ENCODE data around the gene ADAMTS8. TPM values are rescaled to one million over a fixed set of nuclear protein-coding genes. Genes with fewer than 3 reads are reported as not detected.

The ADAMTS8 gene
- total and polyA plus RNA-seq, 10 of the 15 experiments (the other 5 are each of a cell fraction or from before 2014, with no cell fraction given): not detected

DNA sequence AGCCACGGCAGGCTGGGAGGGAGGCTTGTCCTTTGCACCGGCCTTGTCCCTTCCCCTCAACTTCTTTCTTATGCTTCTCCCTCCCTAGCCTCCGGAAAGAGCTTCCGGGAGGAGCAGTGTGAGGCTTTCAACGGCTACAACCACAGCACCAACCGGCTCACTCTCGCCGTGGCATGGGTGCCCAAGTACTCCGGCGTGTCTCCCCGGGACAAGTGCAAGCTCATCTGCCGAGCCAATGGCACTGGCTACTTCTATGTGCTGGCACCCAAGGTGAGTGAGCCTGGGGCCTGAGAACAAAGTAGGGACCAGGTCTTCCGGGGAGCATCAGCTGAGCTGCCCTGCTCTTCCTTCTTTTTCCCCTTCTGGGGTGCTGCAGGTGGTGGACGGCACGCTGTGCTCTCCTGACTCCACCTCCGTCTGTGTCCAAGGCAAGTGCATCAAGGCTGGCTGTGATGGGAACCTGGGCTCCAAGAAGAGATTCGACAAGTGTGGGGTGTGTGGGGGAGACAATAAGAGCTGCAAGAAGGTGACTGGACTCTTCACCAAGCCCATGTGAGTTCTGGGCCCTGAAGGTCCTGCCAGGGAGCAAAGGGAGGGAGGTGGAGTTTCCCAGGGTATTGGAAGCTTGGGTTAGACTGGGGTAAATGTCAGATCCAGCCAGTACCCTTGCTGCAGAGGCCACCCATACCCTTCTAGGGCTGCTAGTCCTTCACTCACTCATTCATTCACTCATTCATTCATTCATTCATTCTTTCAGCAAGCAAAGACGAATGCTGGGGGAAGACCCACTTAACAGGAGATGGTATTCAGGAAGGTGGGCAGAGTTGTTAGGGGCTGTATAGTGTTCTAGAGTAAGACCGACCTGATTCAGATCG, 42.7 kb upstream of the ADAMTS8 start:
- H3K4me3 ChIP-seq: no peak overlapping the region
- intact Hi-C loops (cut with micrococcal nuclease; ENCODE audit: unreplicated experiment) (no loop called here), in situ Hi-C loops (cut with MboI) (no loop called here)
- 0 out of 4 replicates have a peak, but pooled peaks cover 0 to under 1% of the 10 kb centered on the region in 2 experiments for H3K27me3 ChIP-seq (replicated peaks in 1 of 2; ENCODE audit: control insufficient read depth in 2 of 2, insufficient read depth in 2 of 2, low read length in 1 of 2)
- WGBS (ENCODE audit: insufficient coverage, insufficient replicate concordance, low lambda C conversion rate, missing lambda C conversion rate): 38% methylated on average over 16 of the region's 20 CpGs
- H3K9me3 ChIP-seq (replicated peaks; ENCODE audit: control insufficient read depth, insufficient read depth, low read length): no peaks in the 10 kb centered on the region
- DNase-seq (ENCODE audit: low read depth, low spot score) (no peak), ATAC-seq (no peak), FAIRE-seq (no peak)
- ChIA-PET SMC1A (ENCODE audit: uncharacterized antibody, unreplicated experiment) (no interaction called here), CTCF (no interaction called here), POLR2A (no interaction called here), RAD21 (ENCODE audit: unreplicated experiment) (no interaction called here)
- H3K4me1 ChIP-seq (ENCODE audit: control insufficient read depth, insufficient read depth, low read length): no peaks in the 10 kb centered on the region
- no peaks in the 10 kb centered on the region for H4K20me1 ChIP-seq (ENCODE audit: control insufficient read depth, insufficient read depth)
- no peaks in the 10 kb centered on the region for H3K36me3 ChIP-seq (ENCODE audit: control insufficient read depth in 2 of 2, insufficient read depth in 2 of 2, low read length in 1 of 2)
- H3K27ac ChIP-seq (ENCODE audit: control insufficient read depth, insufficient read depth): no peak overlapping the region
- H2AFZ ChIP-seq (ENCODE audit: control insufficient read depth, low read depth, low read length): no peak overlapping the region
- no peak for TF ChIP-seq CBX3 (IDR thresholded peaks at IDR 0.05; ENCODE audit: borderline replicate concordance, low read depth)
- TF ChIP-seq NR2C2 (IDR thresholded peaks at IDR 0.05; ENCODE audit: borderline replicate concordance, control insufficient read depth, insufficient read length, low read depth): no peak
- no peak for TF ChIP-seq POU2F2 (IDR thresholded peaks at IDR 0.05; ENCODE audit: borderline replicate concordance, low read depth, low read length)
- no peak for TF ChIP-seq E2F4 (IDR thresholded peaks at IDR 0.05; ENCODE audit: low read depth, low read length)
- no peak for TF ChIP-seq WRNIP1 (IDR thresholded peaks at IDR 0.05; ENCODE audit: borderline replicate concordance, low read depth, low read length)
- no peak for TF ChIP-seq EED (IDR thresholded peaks at IDR 0.05; ENCODE audit: low read depth)
- no peak for TF ChIP-seq IKZF1 (conservative IDR thresholded peaks at IDR 0.05)
- no peak for TF ChIP-seq SP1 (IDR thresholded peaks at IDR 0.05; ENCODE audit: low read depth, low read length)
- TF ChIP-seq TBL1XR1 (IDR thresholded peaks at IDR 0.05; ENCODE audit: low read depth, low read length): no peak
- no peak for TF ChIP-seq CHD2 (IDR thresholded peaks at IDR 0.05; ENCODE audit: borderline replicate concordance, low read depth, low read length)
- TF ChIP-seq ZNF592 (IDR thresholded peaks at IDR 0.05): no peak
- no peak for TF ChIP-seq MXI1 (IDR thresholded peaks at IDR 0.05; ENCODE audit: low read depth, low read length)
- TF ChIP-seq POLR2A (IDR thresholded peaks at IDR 0.05; ENCODE audit: low read depth, low read length): no peak
- no peak for TF ChIP-seq SMC3 (IDR thresholded peaks at IDR 0.05; ENCODE audit: borderline replicate concordance, low read length)
- no peak for TF ChIP-seq TARDBP (IDR thresholded peaks at IDR 0.05; ENCODE audit: borderline replicate concordance)
- TF ChIP-seq, protein P1, sequence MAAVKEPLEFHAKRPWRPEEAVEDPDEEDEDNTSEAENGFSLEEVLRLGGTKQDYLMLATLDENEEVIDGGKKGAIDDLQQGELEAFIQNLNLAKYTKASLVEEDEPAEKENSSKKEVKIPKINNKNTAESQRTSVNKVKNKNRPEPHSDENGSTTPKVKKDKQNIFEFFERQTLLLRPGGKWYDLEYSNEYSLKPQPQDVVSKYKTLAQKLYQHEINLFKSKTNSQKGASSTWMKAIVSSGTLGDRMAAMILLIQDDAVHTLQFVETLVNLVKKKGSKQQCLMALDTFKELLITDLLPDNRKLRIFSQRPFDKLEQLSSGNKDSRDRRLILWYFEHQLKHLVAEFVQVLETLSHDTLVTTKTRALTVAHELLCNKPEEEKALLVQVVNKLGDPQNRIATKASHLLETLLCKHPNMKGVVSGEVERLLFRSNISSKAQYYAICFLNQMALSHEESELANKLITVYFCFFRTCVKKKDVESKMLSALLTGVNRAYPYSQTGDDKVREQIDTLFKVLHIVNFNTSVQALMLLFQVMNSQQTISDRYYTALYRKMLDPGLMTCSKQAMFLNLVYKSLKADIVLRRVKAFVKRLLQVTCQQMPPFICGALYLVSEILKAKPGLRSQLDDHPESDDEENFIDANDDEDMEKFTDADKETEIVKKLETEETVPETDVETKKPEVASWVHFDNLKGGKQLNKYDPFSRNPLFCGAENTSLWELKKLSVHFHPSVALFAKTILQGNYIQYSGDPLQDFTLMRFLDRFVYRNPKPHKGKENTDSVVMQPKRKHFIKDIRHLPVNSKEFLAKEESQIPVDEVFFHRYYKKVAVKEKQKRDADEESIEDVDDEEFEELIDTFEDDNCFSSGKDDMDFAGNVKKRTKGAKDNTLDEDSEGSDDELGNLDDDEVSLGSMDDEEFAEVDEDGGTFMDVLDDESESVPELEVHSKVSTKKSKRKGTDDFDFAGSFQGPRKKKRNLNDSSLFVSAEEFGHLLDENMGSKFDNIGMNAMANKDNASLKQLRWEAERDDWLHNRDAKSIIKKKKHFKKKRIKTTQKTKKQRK (IDR thresholded peaks at IDR 0.05; ENCODE audit: low read depth, low read length): no peak
- no peaks in the 10 kb centered on the region for H3K79me2 ChIP-seq (ENCODE audit: control insufficient read depth, insufficient read depth, low read length)
- no peak overlapping the region for H3K4me2 ChIP-seq (ENCODE audit: control insufficient read depth, insufficient read depth)
- no TSS peak for BruUV-seq (replicated peaks)
- no peak overlapping the region for H3K9ac ChIP-seq (ENCODE audit: control insufficient read depth, insufficient read depth, low read length)
